H1 (cell line): ENCODE results near the gene KLHL29. TPM values are rescaled to one million over a fixed set of nuclear protein-coding genes. Genes with fewer than 3 reads are reported as not detected.

Experiments used
- CTCF ChIA-PET: fragments of 300-600 bp; sonication (Branson Sonifier 250); formaldehyde crosslinking; loops from one replicate; lab custom pipeline; 2021; ENCODE audit not compliant: partially characterized antibody; lab: Charles Lee
- POLR2A ChIA-PET: fragments of 300-600 bp; sonication (Branson Sonifier 250); formaldehyde crosslinking; loops from one replicate; lab custom pipeline; 2021; ENCODE audit warnings: inconsistent platforms; ENCODE audit not compliant: partially characterized antibody; lab: Charles Lee
- DNase-seq, 2 experiments: peaks; one replicate each; pipeline versions ENCODE4 v3.0.0 to v3.0.0-alpha.2; 2010 to 2022; ENCODE audit warnings: low spot score in 2 of 2, low read depth in 1 of 2, mixed read lengths in 1 of 2
- FAIRE-seq: peaks from 2 replicates; lab custom pipeline; 2011; peaks lifted over from hg19 to GRCh38; lab: Jason Lieb, UNC
- H2AFZ ChIP-seq: 2 replicates; pipeline ENCODE4 v1.8.1; 2012; ENCODE audit warnings: low read length, inconsistent platforms
- H2AK5ac ChIP-seq: 2 replicates; pipeline ENCODE4 v1.6.1; 2013; ENCODE audit warnings: low read depth, low read length
- H2BK120ac ChIP-seq: replicated peaks from 2 replicates; pipeline ENCODE3; 2013; ENCODE audit warnings: low read depth, low read length, inconsistent platforms
- H2BK12ac ChIP-seq: 2 replicates; pipeline ENCODE4 v1.6.1; 2013; ENCODE audit warnings: low read depth, low read length
- H2BK15ac ChIP-seq: 2 replicates; pipeline ENCODE4 v1.6.1; 2013; ENCODE audit warnings: low read length
- H2BK20ac ChIP-seq: 2 replicates; pipeline ENCODE4 v1.6.1; 2013; ENCODE audit warnings: low read length
- H2BK5ac ChIP-seq: 2 replicates; pipeline ENCODE4 v1.6.1; 2013; ENCODE audit warnings: low read depth, low read length
- H3K14ac ChIP-seq: 2 replicates; pipeline ENCODE4 v1.6.1; 2013; ENCODE audit warnings: inconsistent platforms; ENCODE audit not compliant: insufficient read length
- H3K18ac ChIP-seq: 2 replicates; pipeline ENCODE4 v1.6.1; 2013; ENCODE audit warnings: low read length; ENCODE audit errors: extremely low read depth
- H3K23ac ChIP-seq: 2 replicates; pipeline ENCODE4 v1.6.1; 2013; ENCODE audit warnings: inconsistent platforms; ENCODE audit not compliant: insufficient read length
- H3K23me2 ChIP-seq: 2 replicates; pipeline ENCODE4 v1.6.1; 2013; ENCODE audit warnings: low read depth, low read length
- H3K27ac ChIP-seq: 2 replicates; pipeline ENCODE4 v1.6.1; 2011; ENCODE audit warnings: low read depth, low read length, inconsistent platforms
- H3K27me3 ChIP-seq, 4 experiments: replicated peaks in 1 of 4; 1 replicate in 1 of 4; 2 replicates in 3 of 4; pipeline versions ENCODE4 v1.6.1 to v1.8.1; 2011 to 2013; ENCODE audit warnings: low read length in 3 of 4, mild to moderate bottlenecking in 3 of 4, inconsistent platforms in 2 of 4, mixed read lengths in 2 of 4, moderate library complexity in 1 of 4; ENCODE audit not compliant: control insufficient read depth in 3 of 4, insufficient read depth in 3 of 4; ENCODE audit errors: extremely low read depth in 1 of 4
- H3K36me3 ChIP-seq, 4 experiments: 2 replicates each; pipeline versions ENCODE4 v1.6.1 to v1.8.1; 2011 to 2013; ENCODE audit warnings: mild to moderate bottlenecking in 4 of 4, low read length in 3 of 4, moderate library complexity in 2 of 4, control low read depth in 1 of 4, inconsistent platforms in 1 of 4; ENCODE audit not compliant: insufficient read depth in 4 of 4, control insufficient read depth in 2 of 4
- H3K4ac ChIP-seq: replicated peaks from 2 replicates; pipeline ENCODE3; 2013; ENCODE audit warnings: low read length, low read depth, mixed read lengths, inconsistent platforms; ENCODE audit not compliant: insufficient read length
- H3K4me1 ChIP-seq, 4 experiments: replicated peaks in 1 of 4; 1 replicate in 1 of 4; 2 replicates in 3 of 4; pipeline versions ENCODE4 v1.6.1 to v1.8.1; 2011 to 2013; ENCODE audit warnings: low read length in 3 of 4, inconsistent platforms in 2 of 4, mixed read lengths in 1 of 4; ENCODE audit not compliant: insufficient read depth in 4 of 4, control insufficient read depth in 3 of 4
- H3K4me2 ChIP-seq, 2 experiments: 2 replicates each; pipeline versions ENCODE4 v1.6.1 to v1.8.1; 2011 to 2013; ENCODE audit warnings: low read depth in 2 of 2, low read length in 2 of 2, control low read depth in 1 of 2, inconsistent platforms in 1 of 2, mild to moderate bottlenecking in 1 of 2; ENCODE audit not compliant: insufficient read depth in 1 of 2
- H3K4me3 ChIP-seq, 4 experiments: fragments of 200-600, 300-600 bp in 1 of 4; sonication (generic), shearing (Covaris generic), sonication (Bioruptor Twin) in 1 of 4; 2 replicates each; pipeline versions ENCODE4 v1.5.1 to v1.8.1; 2011 to 2016; ENCODE audit warnings: low read length in 4 of 4, low read depth in 3 of 4, control low read depth in 2 of 4, inconsistent platforms in 2 of 4, mild to moderate bottlenecking in 2 of 4, mixed read lengths in 1 of 4, moderate library complexity in 1 of 4; ENCODE audit not compliant: insufficient read depth in 2 of 4; ENCODE audit errors: extremely low read depth in 1 of 4
- H3K56ac ChIP-seq: replicated peaks from 2 replicates; pipeline ENCODE3; 2013; ENCODE audit warnings: low read depth, mild to moderate bottlenecking, mixed read lengths, low read length, inconsistent platforms; ENCODE audit not compliant: insufficient read length
- H3K79me1 ChIP-seq: 2 replicates; pipeline ENCODE4 v1.6.1; 2013; ENCODE audit warnings: low read depth, low read length, control low read depth
- H3K79me2 ChIP-seq, 2 experiments: 2 replicates each; pipeline versions ENCODE4 v1.6.1 to v1.8.1; 2012 to 2013; ENCODE audit warnings: low read length in 2 of 2, mild to moderate bottlenecking in 2 of 2, inconsistent platforms in 1 of 2; ENCODE audit not compliant: insufficient read depth in 2 of 2, control insufficient read depth in 1 of 2
- H3K9ac ChIP-seq, 4 experiments: replicated peaks in 1 of 4; 1 replicate in 1 of 4; 2 replicates in 3 of 4; pipeline versions ENCODE4 v1.6.1 to v1.8.1; 2011 to 2013; ENCODE audit warnings: low read depth in 3 of 4, low read length in 3 of 4, control low read depth in 2 of 4, mild to moderate bottlenecking in 2 of 4, moderate library complexity in 2 of 4, inconsistent platforms in 1 of 4; ENCODE audit errors: extremely low read depth in 1 of 4
- H3K9me3 ChIP-seq, 2 experiments: 2 replicates each; pipeline versions ENCODE4 v1.6.1 to v1.8.1; 2012 to 2013; ENCODE audit warnings: mild to moderate bottlenecking in 2 of 2, moderate library complexity in 2 of 2, control low read depth in 1 of 2, inconsistent platforms in 1 of 2, low read depth in 1 of 2, low read length in 1 of 2, mixed read lengths in 1 of 2; ENCODE audit not compliant: insufficient read depth in 2 of 2
- H4K20me1 ChIP-seq, 2 experiments: replicated peaks in 1 of 2; 2 replicates each; pipeline versions ENCODE3 to v1.8.1; 2011 to 2013; ENCODE audit warnings: inconsistent platforms in 2 of 2, low read length in 2 of 2, mild to moderate bottlenecking in 1 of 2; ENCODE audit not compliant: insufficient read depth in 2 of 2, control insufficient read depth in 1 of 2
- H4K5ac ChIP-seq: 2 replicates; pipeline ENCODE4 v1.6.1; 2013; ENCODE audit warnings: low read length, low read depth, mixed read lengths, inconsistent platforms; ENCODE audit not compliant: insufficient read length
- H4K8ac ChIP-seq: 2 replicates; pipeline ENCODE4 v1.8.0; 2013; ENCODE audit warnings: mild to moderate bottlenecking, moderate library complexity, low read length, inconsistent platforms; ENCODE audit not compliant: insufficient read depth; ENCODE audit errors: extremely low read depth
- H4K91ac ChIP-seq: replicated peaks from 2 replicates; pipeline ENCODE3; 2013; ENCODE audit warnings: low read length, mixed read lengths, inconsistent platforms; ENCODE audit not compliant: insufficient read length
- BRCA1 ChIP-seq: IDR thresholded peaks from 2 replicates; pipeline ENCODE4 v1.6.1; 2012; ENCODE audit warnings: low read depth, low read length, improper control_type of control experiment
- POLR2A ChIP-seq, 2 experiments: IDR thresholded peaks; 1 replicate in 1 of 2; 2 replicates in 1 of 2; pipeline ENCODE4 v1.6.1; 2011; ENCODE audit warnings: low read depth in 2 of 2, low read length in 2 of 2, mild to moderate bottlenecking in 2 of 2; ENCODE audit errors: control extremely low read depth in 1 of 2
- WGBS, 2 experiments: shearing (Covaris generic) in 1 of 2; methylation state at CpG; one replicate each; pipeline versions ENCODE4 v1.1.6 to v1.1.7; 2013 to 2015; ENCODE audit warnings: low lambda C conversion rate in 2 of 2, mixed read lengths in 2 of 2, inconsistent platforms in 1 of 2, low coverage in 1 of 2, missing lambda C conversion rate in 1 of 2; ENCODE audit not compliant: insufficient replicate concordance in 2 of 2, insufficient coverage in 1 of 2, insufficient read length in 1 of 2; ENCODE audit errors: extremely low coverage in 1 of 2, missing lambda C conversion rate in 1 of 2; 5-methylcytosine and 5-hydroxymethylcytosine counted together
- polyA plus RNA-seq, 7 experiments: library from polyadenylated mRNA; depleted of rRNA in 3 of 7; stranded (reverse) in 5 of 7; unstranded in 2 of 7; fragments of >200 nt in 5 of 7; fragments of 200-250 nt in 2 of 7; gene quantifications; 1 replicate in 5 of 7; 2 replicates in 1 of 7; 4 replicates in 1 of 7; pipeline versions ENCODE4 v1.2.1 to v1.2.3, GENCODE V29; 2011 to 2013; ENCODE audit warnings: missing spikeins in 2 of 7, mixed read lengths in 2 of 7
- total RNA-seq: library from RNA; stranded (reverse); fragmentation: NEBNext Ultra II Directional; extraction: Animal tissue kit (Norgen Biotek cat#: 25700); gene quantifications from 2 replicates; pipeline ENCODE4 v1.2.1, GENCODE V29; 2021

The KLHL29 gene
- total and polyA plus RNA-seq, 2 of the 8 experiments (the other 6 are each of a cell fraction or from before 2014, with no cell fraction given) = 1.1 to 4.7 TPM

GRCh38 chr2:23414106-23414505 is 29.1 kb downstream of the KLHL29 start:
- Histone ChIP-seq H2AK5ac (no peak overlapping the region), H3K23ac (no peak overlapping the region), H3K27ac (no peak overlapping the region), H3K79me2 (no peaks in the 10 kb centered on the region), H3K79me1 (no peaks in the 10 kb centered on the region), H3K14ac (no peak overlapping the region), H2BK12ac (no peak overlapping the region), H4K5ac (no peak overlapping the region), H4K8ac (no peak overlapping the region), H3K27me3 (no peaks in the 10 kb centered on the region), H3K4me1 (no peaks in the 10 kb centered on the region), H2BK120ac (no peak overlapping the region), H2BK20ac (no peak overlapping the region), H3K9ac (no peak overlapping the region), H3K4ac (no peak overlapping the region), H3K4me3 (no peak overlapping the region), H2BK5ac (no peak overlapping the region), H3K56ac (no peak overlapping the region), H3K18ac (no peak overlapping the region), H4K20me1 (no peaks in the 10 kb centered on the region), H4K91ac (no peak overlapping the region), H3K36me3 (no peaks in the 10 kb centered on the region), H2AFZ (no peak overlapping the region), H3K4me2 (no peak overlapping the region), H3K9me3 (no peaks in the 10 kb centered on the region), H2BK15ac (no peak overlapping the region), H3K23me2 (peaks cover 2% of the 10 kb centered on the region; the same call in 1 of the 2 replicates)
- ChIA-PET CTCF (interaction anchor here (0.7 to 4.2 kb wide), 14 partner anchors 10 to 259 kb away, joined by 3 to 26 read pairs (median 4); no protein-coding TSS in a partner anchor), POLR2A (no interaction called here)
- no peak for FAIRE-seq
- 90% methylated on average over 8 of the region's 8 CpGs; no CpG with 5 or more reads in 1 of the 2 experiments for WGBS, 2 experiments
- DNase-seq = no peak
- TF ChIP-seq POLR2A (IDR thresholded peaks at IDR 0.05; ENCODE audit: control extremely low read depth in 1 of 2, low read depth in 2 of 2, low read length in 2 of 2) = no peak
- TF ChIP-seq BRCA1 = no peak
